Activated naive CD4-positive, alpha-beta T cell treated with anti-CD3 and anti-CD28 coated beads for 36 hours (primary cell): ENCODE results near the gene HS3ST6. TPM values are rescaled to one million over a fixed set of nuclear protein-coding genes. Genes with fewer than 3 reads are reported as not detected.
"Not testable (repeated sequence)": the region's sequence is repeated elsewhere in the genome, so short reads cannot be mapped to it uniquely, and the experiment has no call there.

Source experiments
- CTCF ChIA-PET: fragments of 350-600 bp; sonication (Branson Sonifier 250); formaldehyde crosslinking; loops from one replicate; lab custom pipeline; 2021; ENCODE audit warnings: antibody characterized with exemption; lab: Charles Lee
- DNase-seq: peaks from one replicate; pipeline ENCODE4 v3.0.0-alpha.2; 2020
- H3K27ac Mint-ChIP-seq: one replicate; pipeline ENCODE4 v1.8.0; 2021; ENCODE audit warnings: mild to moderate bottlenecking, mixed read lengths
- H3K27me3 Mint-ChIP-seq: one replicate; pipeline ENCODE4 v1.8.0; 2021; ENCODE audit warnings: low read depth, mixed read lengths
- H3K36me3 Mint-ChIP-seq: one replicate; pipeline ENCODE4 v1.8.0; 2021; ENCODE audit warnings: low read depth, mixed read lengths
- H3K4me1 Mint-ChIP-seq: one replicate; pipeline ENCODE4 v1.8.0; 2021; ENCODE audit warnings: low read depth, mixed read lengths
- H3K4me3 Mint-ChIP-seq: one replicate; pipeline ENCODE4 v1.8.0; 2021; ENCODE audit warnings: mild to moderate bottlenecking, moderate library complexity, mixed read lengths
- H3K9me3 Mint-ChIP-seq: one replicate; pipeline ENCODE4 v1.8.0; 2021; ENCODE audit warnings: mixed read lengths
- intact Hi-C: fragments of 100-400 bp; cut with micrococcal nuclease; formaldehyde crosslinking; loops from one replicate; pipeline ENCODE4 v1.15.1; 2023
- total RNA-seq, 2 experiments: library from RNA; stranded (reverse); gene quantifications; one replicate each; pipeline ENCODE4 v1.2.3, GENCODE V29; 2021

Gene HS3ST6
- total RNA-seq, 2 experiments from 2014 or later, result not detected

GRCh38 chr16:1959269-1960039 is 41.2 kb upstream of the HS3ST6 start, which contains the start of gene NDUFB10:
TSS of gene NDUFB10 (plus strand) at chr16:1959538. CDS start at chr16:1959625, 87 bp downstream.
- peak within 1 kb of the TSS; percentile 96 for H3K4me3 Mint-ChIP-seq
- CTCF ChIA-PET, result no interaction called here
- peaks cover 34% of the 10 kb centered on the region for H3K36me3 Mint-ChIP-seq
- H3K27me3 Mint-ChIP-seq, result no peaks in the 10 kb centered on the region
- intact Hi-C loops, result loop anchor here (1.0 kb wide), 2 partner anchors 12 to 16 kb away; partner anchors contain the start of gene MSRB1
- H3K4me1 Mint-ChIP-seq, result peaks cover 36% of the 10 kb centered on the region
- H3K9me3 Mint-ChIP-seq, result no peaks in the 10 kb centered on the region
- peak; percentile 91 for DNase-seq
- peak within 1 kb of the TSS; percentile 87 for H3K27ac Mint-ChIP-seq

GRCh38 chr16:1958715-1959268 is 40.6 kb upstream of the HS3ST6 start:
- Mint-ChIP-seq H3K36me3 (peaks cover 29% of the 10 kb centered on the region), H3K4me1 (peaks cover 33% of the 10 kb centered on the region), H3K9me3 (no peaks in the 10 kb centered on the region), H3K27ac (no peak overlapping the region), H3K27me3 (no peaks in the 10 kb centered on the region), H3K4me3 (peak overlapping the region; percentile 96)
- no peak for DNase-seq
- intact Hi-C loops, result loop anchor here (1.0 kb wide), 2 partner anchors 13 to 15 kb away; partner anchors contain the start of gene MSRB1
- CTCF ChIA-PET, result interaction anchor here (0.6 kb wide), 1 partner anchor 636 kb away, joined by 3 read pairs; no protein-coding TSS in a partner anchor

- DNase-seq, H3K4me3 Mint-ChIP-seq, H3K27ac Mint-ChIP-seq, H3K27me3 Mint-ChIP-seq, intact Hi-C loops, H3K9me3 Mint-ChIP-seq: not testable (repeated sequence)
- CTCF ChIA-PET, result interaction anchor here (1.1 kb wide), 1 partner anchor 34 kb away, joined by 3 read pairs; no protein-coding TSS in a partner anchor
- peaks cover 28% of the 10 kb centered on the region for H3K4me1 Mint-ChIP-seq
- H3K36me3 Mint-ChIP-seq, result peaks cover 22% of the 10 kb centered on the region
These were observed 39.9 kb upstream of the HS3ST6 start for GRCh38 chr16:1958143-1958491.

- intact Hi-C loops, H3K27me3 Mint-ChIP-seq, H3K27ac Mint-ChIP-seq, DNase-seq, H3K9me3 Mint-ChIP-seq, H3K4me3 Mint-ChIP-seq: not testable (repeated sequence)
- Mint-ChIP-seq H3K36me3 (peaks cover 17% of the 10 kb centered on the region), H3K4me1 (peaks cover 22% of the 10 kb centered on the region)
- CTCF ChIA-PET, result interaction anchor here (1.1 kb wide), 1 partner anchor 34 kb away, joined by 3 read pairs; no protein-coding TSS in a partner anchor
These were observed 39.4 kb upstream of the HS3ST6 start for GRCh38 chr16:1957434-1958142.

GRCh38 chr16:1953734-1954133 is 35.5 kb upstream of the HS3ST6 start:
- no peaks in the 10 kb centered on the region for H3K36me3 Mint-ChIP-seq
- CTCF ChIA-PET, result interaction anchor here (0.8 kb wide), 1 partner anchor 10 kb away, joined by 4 read pairs; the partner anchor contains the start of gene MSRB1
- no peak overlapping the region for H3K27ac Mint-ChIP-seq
- H3K9me3 Mint-ChIP-seq, result no peaks in the 10 kb centered on the region
- no peaks in the 10 kb centered on the region for H3K4me1 Mint-ChIP-seq
- no peak overlapping the region for H3K4me3 Mint-ChIP-seq
- no peaks in the 10 kb centered on the region for H3K27me3 Mint-ChIP-seq
- DNase-seq, result no peak
- intact Hi-C loops, result no loop called here

GRCh38 chr16:1950559-1950958 is 32.3 kb upstream of the HS3ST6 start:
- intact Hi-C loops, result no loop called here
- no peak for DNase-seq
- CTCF ChIA-PET, result no interaction called here
- no peak overlapping the region for H3K4me3 Mint-ChIP-seq
- H3K27me3 Mint-ChIP-seq, result no peaks in the 10 kb centered on the region
- H3K4me1 Mint-ChIP-seq, result peaks cover 2% of the 10 kb centered on the region
- no peaks in the 10 kb centered on the region for H3K9me3 Mint-ChIP-seq
- H3K36me3 Mint-ChIP-seq, result no peaks in the 10 kb centered on the region
- no peak overlapping the region for H3K27ac Mint-ChIP-seq

GRCh38 chr16:1950047-1950446 is 31.8 kb upstream of the HS3ST6 start:
- CTCF ChIA-PET, result no interaction called here
- Mint-ChIP-seq H3K27me3 (no peaks in the 10 kb centered on the region), H3K4me1 (peaks cover 2% of the 10 kb centered on the region), H3K36me3 (no peaks in the 10 kb centered on the region), H3K4me3 (no peak overlapping the region), H3K9me3 (no peaks in the 10 kb centered on the region), H3K27ac (no peak overlapping the region)
- no peak for DNase-seq
- intact Hi-C loops, result no loop called here

- intact Hi-C loops, result no loop called here
- H3K4me1 Mint-ChIP-seq, result peaks cover 3% of the 10 kb centered on the region
- no peaks in the 10 kb centered on the region for H3K9me3 Mint-ChIP-seq
- no peak overlapping the region for H3K27ac Mint-ChIP-seq
- CTCF ChIA-PET, result no interaction called here
- H3K36me3 Mint-ChIP-seq, result no peaks in the 10 kb centered on the region
- no peak for DNase-seq
- H3K4me3 Mint-ChIP-seq, result no peak overlapping the region
- H3K27me3 Mint-ChIP-seq, result no peaks in the 10 kb centered on the region
These were observed 31.3 kb upstream of the HS3ST6 start for GRCh38 chr16:1949507-1949906.

GRCh38 chr16:1947369-1947670 is 29.1 kb upstream of the HS3ST6 start:
- CTCF ChIA-PET, result interaction anchor here (1.2 kb wide), 1 partner anchor 13 kb away, joined by 3 read pairs; no protein-coding TSS in a partner anchor
- intact Hi-C loops, result no loop called here

GRCh38 chr16:1946495-1947368 is 28.5 kb upstream of the HS3ST6 start:
- Mint-ChIP-seq H3K27me3 (no peaks in the 10 kb centered on the region), H3K4me1 (peaks cover 22% of the 10 kb centered on the region), H3K27ac (no peak overlapping the region), H3K4me3 (no peak overlapping the region), H3K36me3 (no peaks in the 10 kb centered on the region), H3K9me3 (no peaks in the 10 kb centered on the region)
- CTCF ChIA-PET, result interaction anchor here (1.2 kb wide), 1 partner anchor 14 kb away, joined by 3 read pairs; no protein-coding TSS in a partner anchor
- intact Hi-C loops, result no loop called here
- no peak for DNase-seq

More at GRCh38 chr16:1947369-1947670, 29.1 kb upstream of the HS3ST6 start:
- Mint-ChIP-seq H3K9me3 (no peaks in the 10 kb centered on the region), H3K27me3 (no peaks in the 10 kb centered on the region), H3K4me3 (no peak overlapping the region), H3K36me3 (no peaks in the 10 kb centered on the region), H3K27ac (no peak overlapping the region), H3K4me1 (peaks cover 16% of the 10 kb centered on the region)
- DNase-seq, result no peak

- Mint-ChIP-seq H3K9me3 (no peaks in the 10 kb centered on the region), H3K27ac (no peak overlapping the region), H3K4me3 (no peak overlapping the region), H3K27me3 (no peaks in the 10 kb centered on the region), H3K36me3 (no peaks in the 10 kb centered on the region), H3K4me1 (peaks cover 26% of the 10 kb centered on the region)
- no peak for DNase-seq
- CTCF ChIA-PET, result interaction anchor here (0.6 kb wide), 1 partner anchor 18 kb away, joined by 6 read pairs; no protein-coding TSS in a partner anchor
- intact Hi-C loops, result no loop called here
These were observed 27.6 kb upstream of the HS3ST6 start for GRCh38 chr16:1945559-1946391.
